HEK293 (cell line): ENCODE results near the gene SUFU.

Experiments used
- CTCF ChIA-PET: fragments of 350-600 bp; formaldehyde crosslinking; extraction: SDS; loops from one replicate; lab custom pipeline; 2021; ENCODE audit warnings: antibody characterized with exemption; lab: Yijun Ruan, JAX
- POLR2A ChIA-PET: fragments of 300-600 bp; formaldehyde crosslinking; extraction: SDS; loops from one replicate; lab custom pipeline; 2020; ENCODE audit warnings: antibody characterized with exemption, inconsistent platforms; lab: Yijun Ruan, JAX
- H3K27ac ChIP-seq: fragments of 200-500 bp; sonication (Bioruptor generic); 2 replicates; pipeline ENCODE4 v1.5.1; 2014; ENCODE audit warnings: low read depth, low read length, control low read depth, inconsistent platforms; ENCODE audit errors: extremely low read depth
- H3K36me3 ChIP-seq, 2 experiments: fragments of 200-500 bp in 1 of 2; sonication (Bioruptor generic) in 1 of 2; 1 replicate in 1 of 2; 2 replicates in 1 of 2; pipeline ENCODE4 v1.5.1; 2014 to 2017; ENCODE audit warnings: inconsistent platforms in 2 of 2, low read length in 2 of 2; ENCODE audit not compliant: control insufficient read depth in 2 of 2, insufficient read depth in 1 of 2
- H3K4me1 ChIP-seq: fragments of 200-500 bp; sonication (Bioruptor generic); 2 replicates; pipeline ENCODE4 v1.5.1; 2014; ENCODE audit warnings: mild to moderate bottlenecking, low read length, inconsistent platforms; ENCODE audit not compliant: control insufficient read depth, insufficient read depth
- H3K4me3 ChIP-seq: 2 replicates; pipeline ENCODE4 v1.5.1; 2011; ENCODE audit warnings: low read depth, mild to moderate bottlenecking, control low read depth, low read length, moderate library complexity
- H3K9me3 ChIP-seq: fragments of 200-500 bp; sonication (Bioruptor generic); 2 replicates; pipeline ENCODE4 v1.5.1; 2014; ENCODE audit warnings: low read depth, low read length, inconsistent platforms; ENCODE audit not compliant: control insufficient read depth, insufficient read depth
- EGR2 ChIP-seq: fragments of 450-650 bp; formaldehyde crosslinking; IDR thresholded peaks from 2 replicates; pipeline ENCODE4 v1.5.1; 2016; ENCODE audit warnings: low read depth, missing biosample characterization, missing genetic modification characterization
- GLI4 ChIP-seq: fragments of 450-650 bp; formaldehyde crosslinking; IDR thresholded peaks from 2 replicates; pipeline ENCODE4 v1.5.1; 2016; ENCODE audit warnings: missing biosample characterization, missing genetic modification characterization
- GLIS2 ChIP-seq: fragments of 450-650 bp; formaldehyde crosslinking; IDR thresholded peaks from 2 replicates; pipeline ENCODE4 v1.5.1; 2016; ENCODE audit warnings: missing biosample characterization, missing genetic modification characterization
- KLF7 ChIP-seq: fragments of 450-650 bp; formaldehyde crosslinking; IDR thresholded peaks from 2 replicates; pipeline ENCODE4 v1.5.1; 2016; ENCODE audit warnings: missing biosample characterization, missing genetic modification characterization, borderline replicate concordance
- KLF8 ChIP-seq: fragments of 450-650 bp; formaldehyde crosslinking; IDR thresholded peaks from 2 replicates; pipeline ENCODE4 v1.5.1; 2016; ENCODE audit warnings: missing biosample characterization, missing genetic modification characterization
- RBAK ChIP-seq: fragments of 450-650 bp; formaldehyde crosslinking; IDR thresholded peaks from 2 replicates; pipeline ENCODE4 v1.5.1; 2016; ENCODE audit warnings: missing biosample characterization, missing genetic modification characterization
- SALL2 ChIP-seq: fragments of 450-650 bp; formaldehyde crosslinking; IDR thresholded peaks from 2 replicates; pipeline ENCODE4 v1.5.0; 2017; ENCODE audit warnings: missing biosample characterization, mild to moderate bottlenecking, missing genetic modification characterization, borderline replicate concordance
- SP7 ChIP-seq: fragments of 450-650 bp; formaldehyde crosslinking; IDR thresholded peaks from 2 replicates; pipeline ENCODE4 v1.5.1; 2016; ENCODE audit warnings: missing biosample characterization, missing genetic modification characterization
- ZNF202 ChIP-seq: fragments of 450-650 bp; formaldehyde crosslinking; IDR thresholded peaks from 2 replicates; pipeline ENCODE4 v1.5.1; 2016; ENCODE audit warnings: missing biosample characterization, missing genetic modification characterization, borderline replicate concordance
- ZNF221 ChIP-seq: fragments of 450-650 bp; formaldehyde crosslinking; IDR thresholded peaks from 2 replicates; pipeline ENCODE4 v1.5.1; 2017; ENCODE audit warnings: missing biosample characterization, missing genetic modification characterization, borderline replicate concordance
- ZNF223 ChIP-seq: fragments of 450-650 bp; formaldehyde crosslinking; IDR thresholded peaks from 2 replicates; pipeline ENCODE4 v1.5.1; 2016; ENCODE audit warnings: missing biosample characterization, missing genetic modification characterization
- ZNF335 ChIP-seq: fragments of 450-650 bp; formaldehyde crosslinking; conservative IDR thresholded peaks from 2 replicates; pipeline ENCODE4 v1.5.1; 2016; ENCODE audit warnings: missing biosample characterization, missing genetic modification characterization
- ZNF391 ChIP-seq: fragments of 450-650 bp; formaldehyde crosslinking; IDR thresholded peaks from 2 replicates; pipeline ENCODE4 v1.5.1; 2016; ENCODE audit warnings: low read depth, missing biosample characterization, missing genetic modification characterization, borderline replicate concordance
- ZNF48 ChIP-seq: fragments of 450-650 bp; formaldehyde crosslinking; IDR thresholded peaks from 2 replicates; pipeline ENCODE4 v1.5.1; 2016; ENCODE audit warnings: missing biosample characterization, missing genetic modification characterization
- ZNF548 ChIP-seq: fragments of 450-650 bp; formaldehyde crosslinking; IDR thresholded peaks from 2 replicates; pipeline ENCODE4 v1.5.1; 2016; ENCODE audit warnings: missing biosample characterization, missing genetic modification characterization
- ZNF555 ChIP-seq: fragments of 450-650 bp; formaldehyde crosslinking; conservative IDR thresholded peaks from 2 replicates; pipeline ENCODE4 v1.5.1; 2017; ENCODE audit warnings: missing biosample characterization, mild to moderate bottlenecking, missing genetic modification characterization, inconsistent platforms
- ZNF623 ChIP-seq: fragments of 450-650 bp; formaldehyde crosslinking; IDR thresholded peaks from 2 replicates; pipeline ENCODE4 v1.5.1; 2016; ENCODE audit warnings: missing biosample characterization, missing genetic modification characterization
- TF ChIP-seq, protein P1 (sequence below): fragments of 450-650 bp; formaldehyde crosslinking; IDR thresholded peaks from 2 replicates; pipeline ENCODE4 v1.5.1; 2017; ENCODE audit warnings: missing biosample characterization, missing genetic modification characterization
- TF ChIP-seq, protein P2 (sequence below): fragments of 450-650 bp; IDR thresholded peaks from 2 replicates; pipeline ENCODE4 v1.5.1; 2018; ENCODE audit warnings: missing biosample characterization, missing genetic modification characterization
- TF ChIP-seq, protein P3 (sequence below): fragments of 450-650 bp; formaldehyde crosslinking; IDR thresholded peaks from 2 replicates; pipeline ENCODE4 v1.5.1; 2016; ENCODE audit warnings: missing biosample characterization, missing genetic modification characterization

SUFU gene

DNA sequence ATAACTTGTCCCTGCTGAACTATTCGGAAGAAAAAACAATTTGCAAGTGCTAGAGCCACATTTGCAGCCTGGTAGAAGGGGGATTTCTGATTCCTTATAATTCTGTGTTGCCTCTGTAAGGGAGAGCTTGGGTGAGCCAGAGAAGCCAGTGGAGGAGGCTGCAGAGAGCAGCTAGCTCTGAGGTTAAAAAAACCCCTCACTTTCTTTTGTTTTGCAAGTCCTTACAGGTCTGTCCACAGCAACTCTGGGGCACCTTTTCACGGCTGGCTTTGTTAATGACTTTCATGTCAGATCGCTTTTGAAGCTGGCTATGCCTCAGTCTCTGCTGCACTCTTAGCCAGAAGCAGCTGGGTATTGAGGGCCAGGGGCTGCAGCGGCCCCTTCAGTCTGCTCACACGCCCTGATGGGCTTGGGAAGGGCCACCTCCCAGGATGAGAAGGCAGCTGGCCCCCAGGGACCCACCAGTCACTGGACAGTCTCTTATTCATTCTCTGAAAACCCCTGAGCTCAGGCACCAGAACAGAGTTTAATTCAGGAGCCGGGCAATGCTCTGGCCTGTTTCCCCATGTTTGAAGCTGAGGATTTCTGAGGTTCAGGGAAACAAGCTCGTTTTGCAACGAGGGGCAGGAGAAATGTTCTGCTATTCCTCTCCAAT lies 171.4 kb downstream of the SUFU start:
- Histone ChIP-seq H3K36me3 (no peaks in the 10 kb centered on the region), H3K4me3 (no peak overlapping the region), H3K4me1 (peaks cover 15% of the 10 kb centered on the region), H3K27ac (no peak overlapping the region), H3K9me3 (no peaks in the 10 kb centered on the region)
- POLR2A ChIA-PET = interaction anchor here (0.9 to 2.3 kb wide), 5 partner anchors 14 to 39 kb away, joined by 3 to 13 read pairs (median 7); partner anchors contain the start of genes ARL3 and SFXN2
- TF ChIP-seq KLF7 (no peak), EGR2 (tag by site-specific recombination) (no peak), ZNF555 (tag by site-specific recombination) (no peak), ZNF548 (tag by site-specific recombination) (no peak), ZNF223 (tag by site-specific recombination) (no peak), KLF8 (tag by site-specific recombination) (no peak)
- CTCF ChIA-PET = interaction anchor here (0.6 to 7.2 kb wide), 3 partner anchors 9 to 543 kb away, joined by 3 to 57 read pairs (median 6); partner anchors contain the start of genes ARL3 and SFXN2

DNA sequence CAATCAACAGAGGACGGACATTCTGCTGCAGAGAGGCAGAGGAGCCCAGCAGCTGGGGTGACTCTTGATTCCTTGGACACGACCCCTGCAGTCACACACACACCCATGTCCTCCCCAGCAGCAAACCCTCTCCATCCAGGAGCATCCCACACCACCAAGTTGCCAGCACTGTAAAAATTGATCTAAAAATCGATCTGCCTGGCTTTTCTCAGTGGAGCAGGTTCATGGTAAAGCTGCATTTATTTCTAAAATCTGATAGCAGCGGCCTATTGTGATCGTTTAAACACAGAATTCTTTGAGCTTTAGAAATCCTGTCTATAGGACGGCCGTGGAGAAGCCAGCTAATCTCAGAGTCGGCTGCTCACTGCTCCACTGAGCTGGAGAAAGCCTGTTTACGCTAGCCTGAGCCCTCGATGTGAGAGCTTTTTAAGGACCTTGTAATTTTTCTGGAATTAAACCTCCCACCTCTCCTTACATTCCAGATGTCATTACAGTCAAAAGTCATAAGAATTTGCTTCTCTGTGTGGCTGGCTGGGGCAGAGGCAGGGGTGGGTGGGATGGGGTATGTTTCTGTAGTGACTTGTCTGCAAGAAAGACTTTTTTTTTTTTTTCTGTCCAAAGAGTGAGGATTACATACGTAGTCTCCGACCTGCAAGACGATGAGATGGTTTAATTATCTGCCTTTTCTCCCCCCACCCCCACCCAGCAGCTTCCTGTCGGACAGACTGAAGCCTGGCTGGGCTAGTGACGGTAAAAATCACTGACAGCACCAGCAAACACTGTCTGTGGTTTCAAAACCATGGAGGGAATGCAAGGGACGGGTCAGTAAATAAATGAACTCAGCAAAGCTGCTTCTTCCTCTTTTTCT lies 172.1 kb downstream of the SUFU start:
- no peaks in the 10 kb centered on the region for H3K9me3 ChIP-seq
- no peak for TF ChIP-seq SALL2 (tag by site-specific recombination)
- no peak for TF ChIP-seq ZNF335 (tag by site-specific recombination)
- TF ChIP-seq GLI4 (tag by site-specific recombination) = no peak
- no peak for TF ChIP-seq ZNF221 (tag by site-specific recombination)
- no peak for TF ChIP-seq ZNF48 (tag by site-specific recombination)
- TF ChIP-seq GLIS2 (tag by site-specific recombination) = no peak
- TF ChIP-seq ZNF391 (tag by site-specific recombination) = no peak
- TF ChIP-seq, protein P1, sequence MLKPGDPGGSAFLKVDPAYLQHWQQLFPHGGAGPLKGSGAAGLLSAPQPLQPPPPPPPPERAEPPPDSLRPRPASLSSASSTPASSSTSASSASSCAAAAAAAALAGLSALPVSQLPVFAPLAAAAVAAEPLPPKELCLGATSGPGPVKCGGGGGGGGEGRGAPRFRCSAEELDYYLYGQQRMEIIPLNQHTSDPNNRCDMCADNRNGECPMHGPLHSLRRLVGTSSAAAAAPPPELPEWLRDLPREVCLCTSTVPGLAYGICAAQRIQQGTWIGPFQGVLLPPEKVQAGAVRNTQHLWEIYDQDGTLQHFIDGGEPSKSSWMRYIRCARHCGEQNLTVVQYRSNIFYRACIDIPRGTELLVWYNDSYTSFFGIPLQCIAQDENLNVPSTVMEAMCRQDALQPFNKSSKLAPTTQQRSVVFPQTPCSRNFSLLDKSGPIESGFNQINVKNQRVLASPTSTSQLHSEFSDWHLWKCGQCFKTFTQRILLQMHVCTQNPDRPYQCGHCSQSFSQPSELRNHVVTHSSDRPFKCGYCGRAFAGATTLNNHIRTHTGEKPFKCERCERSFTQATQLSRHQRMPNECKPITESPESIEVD (tag by site-specific recombination) = no peak
- TF ChIP-seq ZNF202 (tag by site-specific recombination) = no peak
- no peak for TF ChIP-seq ZNF623 (tag by site-specific recombination)
- no peak for TF ChIP-seq SP7 (tag by site-specific recombination)
- no peak for TF ChIP-seq RBAK (tag by site-specific recombination)
- TF ChIP-seq, protein P2, sequence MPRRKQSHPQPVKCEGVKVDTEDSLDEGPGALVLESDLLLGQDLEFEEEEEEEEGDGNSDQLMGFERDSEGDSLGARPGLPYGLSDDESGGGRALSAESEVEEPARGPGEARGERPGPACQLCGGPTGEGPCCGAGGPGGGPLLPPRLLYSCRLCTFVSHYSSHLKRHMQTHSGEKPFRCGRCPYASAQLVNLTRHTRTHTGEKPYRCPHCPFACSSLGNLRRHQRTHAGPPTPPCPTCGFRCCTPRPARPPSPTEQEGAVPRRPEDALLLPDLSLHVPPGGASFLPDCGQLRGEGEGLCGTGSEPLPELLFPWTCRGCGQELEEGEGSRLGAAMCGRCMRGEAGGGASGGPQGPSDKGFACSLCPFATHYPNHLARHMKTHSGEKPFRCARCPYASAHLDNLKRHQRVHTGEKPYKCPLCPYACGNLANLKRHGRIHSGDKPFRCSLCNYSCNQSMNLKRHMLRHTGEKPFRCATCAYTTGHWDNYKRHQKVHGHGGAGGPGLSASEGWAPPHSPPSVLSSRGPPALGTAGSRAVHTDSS = no peak
- TF ChIP-seq, protein P3, sequence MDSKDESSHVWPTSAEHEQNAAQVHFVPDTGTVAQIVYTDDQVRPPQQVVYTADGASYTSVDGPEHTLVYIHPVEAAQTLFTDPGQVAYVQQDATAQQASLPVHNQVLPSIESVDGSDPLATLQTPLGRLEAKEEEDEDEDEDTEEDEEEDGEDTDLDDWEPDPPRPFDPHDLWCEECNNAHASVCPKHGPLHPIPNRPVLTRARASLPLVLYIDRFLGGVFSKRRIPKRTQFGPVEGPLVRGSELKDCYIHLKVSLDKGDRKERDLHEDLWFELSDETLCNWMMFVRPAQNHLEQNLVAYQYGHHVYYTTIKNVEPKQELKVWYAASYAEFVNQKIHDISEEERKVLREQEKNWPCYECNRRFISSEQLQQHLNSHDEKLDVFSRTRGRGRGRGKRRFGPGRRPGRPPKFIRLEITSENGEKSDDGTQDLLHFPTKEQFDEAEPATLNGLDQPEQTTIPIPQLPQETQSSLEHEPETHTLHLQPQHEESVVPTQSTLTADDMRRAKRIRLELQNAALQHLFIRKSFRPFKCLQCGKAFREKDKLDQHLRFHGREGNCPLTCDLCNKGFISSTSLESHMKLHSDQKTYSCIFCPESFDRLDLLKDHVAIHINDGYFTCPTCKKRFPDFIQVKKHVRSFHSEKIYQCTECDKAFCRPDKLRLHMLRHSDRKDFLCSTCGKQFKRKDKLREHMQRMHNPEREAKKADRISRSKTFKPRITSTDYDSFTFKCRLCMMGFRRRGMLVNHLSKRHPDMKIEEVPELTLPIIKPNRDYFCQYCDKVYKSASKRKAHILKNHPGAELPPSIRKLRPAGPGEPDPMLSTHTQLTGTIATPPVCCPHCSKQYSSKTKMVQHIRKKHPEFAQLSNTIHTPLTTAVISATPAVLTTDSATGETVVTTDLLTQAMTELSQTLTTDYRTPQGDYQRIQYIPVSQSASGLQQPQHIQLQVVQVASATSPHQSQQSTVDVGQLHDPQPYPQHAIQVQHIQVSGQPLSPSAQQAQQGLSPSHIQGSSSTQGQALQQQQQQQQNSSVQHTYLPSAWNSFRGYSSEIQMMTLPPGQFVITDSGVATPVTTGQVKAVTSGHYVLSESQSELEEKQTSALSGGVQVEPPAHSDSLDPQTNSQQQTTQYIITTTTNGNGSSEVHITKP (tag by site-specific recombination) = no peak
- peaks cover 0 to 4% of the 10 kb centered on the region in 2 experiments; a peak in 1 of 3 replicates for H3K36me3 ChIP-seq
- H3K4me3 ChIP-seq = no peak overlapping the region
- H3K4me1 ChIP-seq = peaks cover 15% of the 10 kb centered on the region
- CTCF ChIA-PET = interaction anchor here (0.6 to 7.2 kb wide), 9 partner anchors 10 to 1009 kb away, joined by 3 to 57 read pairs (median 3); partner anchors contain the start of genes ARL3 and SFXN2
- POLR2A ChIA-PET = interaction anchor here (0.7 to 2.3 kb wide), 7 partner anchors 15 to 199 kb away, joined by 3 to 13 read pairs (median 4); partner anchors contain the start of genes ARL3 and SFXN2
- no peak overlapping the region for H3K27ac ChIP-seq
